HCT116 (cell line): ENCODE results near the gene ZDBF2. TPM values are rescaled to one million over a fixed set of nuclear protein-coding genes. Genes with fewer than 3 reads are reported as not detected.

ENCODE experiments used
- ATAC-seq: fragments of 200-7000 bp; cut with Tn5 transposase; 2 replicates; pipeline ENCODE4 v1.9.1; 2020; ENCODE audit warnings: mild to moderate bottlenecking, moderate library complexity
- BruUV-seq: library from RNA; stranded (reverse); fragments of 400-500 nt; replicated peaks from 2 replicates; lab custom pipeline; 2021; lab: Mats Ljungman, UMichigan
- CTCF ChIA-PET: fragments of 300-600 bp; sonication (Branson Sonifier 250); formaldehyde crosslinking; loops from one replicate; lab custom pipeline; 2021; ENCODE audit warnings: antibody characterized with exemption; lab: Charles Lee
- POLR2A ChIA-PET: fragments of 300-600, 350-600 bp; sonication (Branson Sonifier 250); formaldehyde crosslinking; loops from one replicate; lab custom pipeline; 2021; ENCODE audit warnings: antibody characterized with exemption; lab: Charles Lee
- RAD21 ChIA-PET, 2 experiments: fragments of 300-600 bp; sonication (Branson Sonifier 250); formaldehyde crosslinking; loops; one replicate each; lab custom pipeline; 2023; ENCODE audit warnings: low total read pairs in 2 of 2; ENCODE audit not compliant: uncharacterized antibody in 2 of 2, unreplicated experiment in 2 of 2, low non-redundant PET in 1 of 2; lab: Charles Lee
- DNase-seq: peaks from one replicate; pipeline ENCODE4 v3.0.0-alpha.2; 2010; ENCODE audit warnings: low read depth, low spot score
- H2AFZ ChIP-seq: fragments of 200-600 bp; shearing (Covaris generic), sonication (generic); 2 replicates; pipeline ENCODE4 v1.6.1; 2017; ENCODE audit warnings: low read depth, mixed run types, mixed read lengths, antibody characterized with exemption, low read length; ENCODE audit not compliant: poor library complexity, severe bottlenecking
- H3K27ac ChIP-seq: 2 replicates; pipeline ENCODE4 v1.5.1; 2012; ENCODE audit warnings: low read depth, low read length
- H3K27me3 ChIP-seq: fragments of 200-600 bp; sonication (generic); 2 replicates; pipeline ENCODE4 v1.6.1; 2016; ENCODE audit warnings: mixed run types, low read length, mixed read lengths; ENCODE audit not compliant: insufficient read depth
- H3K36me3 ChIP-seq, 2 experiments: fragments of 200-500 bp in 1 of 2; fragments of 200-600 bp in 1 of 2; sonication (Bioruptor generic) in 1 of 2; sonication (generic) in 1 of 2; 2 replicates each; pipeline versions ENCODE4 v1.5.1 to v1.6.1; 2014 to 2016; ENCODE audit warnings: low read length in 2 of 2, inconsistent platforms in 1 of 2, mixed read lengths in 1 of 2, mixed run types in 1 of 2; ENCODE audit not compliant: insufficient read depth in 2 of 2, control insufficient read depth in 1 of 2
- H3K4me1 ChIP-seq, 2 experiments: fragments of 200-600 bp in 1 of 2; sonication (generic) in 1 of 2; 2 replicates each; pipeline versions ENCODE4 v1.5.1 to v1.6.1; 2012 to 2017; ENCODE audit warnings: low read length in 2 of 2, inconsistent platforms in 1 of 2, mild to moderate bottlenecking in 1 of 2, mixed read lengths in 1 of 2, mixed run types in 1 of 2, moderate library complexity in 1 of 2; ENCODE audit not compliant: insufficient read depth in 2 of 2, control insufficient read depth in 1 of 2
- H3K4me2 ChIP-seq: fragments of 200-600 bp; sonication (generic); 2 replicates; pipeline ENCODE4 v1.6.1; 2017; ENCODE audit warnings: mixed run types, low read length, mixed read lengths
- H3K4me3 ChIP-seq, 2 experiments: fragments of 200-600 bp in 1 of 2; sonication (generic) in 1 of 2; replicated peaks in 1 of 2; 2 replicates each; pipeline ENCODE4 v1.5.1; 2011 to 2016; ENCODE audit warnings: low read length in 2 of 2, control low read depth in 1 of 2, low read depth in 1 of 2, mild to moderate bottlenecking in 1 of 2, mixed read lengths in 1 of 2, mixed run types in 1 of 2
- H3K79me2 ChIP-seq: fragments of 200-600 bp; sonication (generic); 2 replicates; pipeline ENCODE4 v1.6.1; 2017; ENCODE audit warnings: mild to moderate bottlenecking, mixed run types, low read length, moderate library complexity, mixed read lengths; ENCODE audit not compliant: insufficient read depth
- H3K9ac ChIP-seq: fragments of 200-600 bp; sonication (generic); 2 replicates; pipeline ENCODE4 v1.6.1; 2016; ENCODE audit warnings: low read length, mixed read lengths
- H3K9me2 ChIP-seq: fragments of 200-600 bp; sonication (generic), shearing (Covaris generic); 2 replicates; pipeline ENCODE4 v1.6.1; 2017; ENCODE audit warnings: mixed run types, mild to moderate bottlenecking, moderate library complexity; ENCODE audit not compliant: insufficient read depth
- H3K9me3 ChIP-seq, 2 experiments: fragments of 200-500 bp in 1 of 2; fragments of 200-600 bp in 1 of 2; sonication (Bioruptor generic) in 1 of 2; sonication (generic) in 1 of 2; 2 replicates each; pipeline ENCODE4 v1.6.1; 2014 to 2017; ENCODE audit warnings: low read length in 2 of 2, mixed read lengths in 2 of 2, inconsistent platforms in 1 of 2, low read depth in 1 of 2, mild to moderate bottlenecking in 1 of 2, mixed run types in 1 of 2, moderate library complexity in 1 of 2; ENCODE audit not compliant: control insufficient read depth in 1 of 2, insufficient read depth in 1 of 2
- H4K20me1 ChIP-seq: fragments of 200-600 bp; sonication (generic), shearing (Covaris generic); 2 replicates; pipeline ENCODE4 v1.6.1; 2017; ENCODE audit warnings: mixed run types, mild to moderate bottlenecking, moderate library complexity; ENCODE audit not compliant: insufficient read depth
- CEBPB ChIP-seq: IDR thresholded peaks from 2 replicates; pipeline ENCODE4 v1.6.1; 2012; ENCODE audit warnings: low read depth
- ELF1 ChIP-seq: IDR thresholded peaks from 2 replicates; pipeline ENCODE4 v1.6.1; 2012; ENCODE audit warnings: low read depth, borderline replicate concordance
- EZH2phosphoT487 ChIP-seq: fragments of 200-600 bp; IDR thresholded peaks from 2 replicates; pipeline ENCODE4 v1.6.1; 2018; ENCODE audit warnings: antibody characterized with exemption, borderline replicate concordance
- JUND ChIP-seq: IDR thresholded peaks from 2 replicates; pipeline ENCODE4 v1.6.1; 2012
- POLR2A ChIP-seq: IDR thresholded peaks from 2 replicates; pipeline ENCODE4 v1.7.0; 2011; ENCODE audit warnings: borderline replicate concordance; ENCODE audit not compliant: insufficient read depth, insufficient read length; ENCODE audit errors: extremely low read depth
- POLR2AphosphoS5 ChIP-seq: IDR thresholded peaks from 2 replicates; pipeline ENCODE4 v1.6.1; 2011; ENCODE audit warnings: mild to moderate bottlenecking, low read depth, low read length, moderate library complexity
- RAD21 ChIP-seq: IDR thresholded peaks from 2 replicates; pipeline ENCODE4 v1.6.1; 2012; ENCODE audit warnings: low read depth, mild to moderate bottlenecking
- SP1 ChIP-seq: IDR thresholded peaks from 2 replicates; pipeline ENCODE4 v1.6.1; 2012; ENCODE audit warnings: low read depth
- SRF ChIP-seq: IDR thresholded peaks from 2 replicates; pipeline ENCODE4 v1.6.1; 2012; ENCODE audit warnings: low read depth
- TCF7L2 ChIP-seq: IDR thresholded peaks from 2 replicates; pipeline ENCODE4 v1.7.0; 2011; ENCODE audit warnings: borderline replicate concordance, inconsistent platforms; ENCODE audit not compliant: insufficient read depth, insufficient read length; ENCODE audit errors: extremely low read depth
- ZFX ChIP-seq: fragments of 450-650 bp; IDR thresholded peaks from 2 replicates; pipeline ENCODE4 v1.6.1; 2017
- ZNF274 ChIP-seq: fragments of 200-500 bp; sonication (Bioruptor generic); IDR thresholded peaks from 2 replicates; pipeline ENCODE4 v1.6.1; 2014; ENCODE audit warnings: mild to moderate bottlenecking, low read depth, low read length, inconsistent platforms
- intact Hi-C: fragments of 100-400 bp; cut with micrococcal nuclease; formaldehyde crosslinking; loops from 2 replicates; pipeline ENCODE4 v1.10.0; 2022
- total RNA-seq: library from RNA; stranded (reverse); gene quantifications from one replicate; pipeline ENCODE4 v1.2.1, GENCODE V29; 2021; ENCODE audit not compliant: unreplicated experiment
- TF ChIP-seq, protein P1 (sequence below): IDR thresholded peaks from 2 replicates; pipeline ENCODE4 v1.6.1; 2012
- TF ChIP-seq, protein P2 (sequence below): IDR thresholded peaks from 2 replicates; pipeline ENCODE4 v1.6.1; 2012

The ZDBF2 gene
- total RNA-seq, 1 experiment from 2014 or later = 9.2 TPM

DNA sequence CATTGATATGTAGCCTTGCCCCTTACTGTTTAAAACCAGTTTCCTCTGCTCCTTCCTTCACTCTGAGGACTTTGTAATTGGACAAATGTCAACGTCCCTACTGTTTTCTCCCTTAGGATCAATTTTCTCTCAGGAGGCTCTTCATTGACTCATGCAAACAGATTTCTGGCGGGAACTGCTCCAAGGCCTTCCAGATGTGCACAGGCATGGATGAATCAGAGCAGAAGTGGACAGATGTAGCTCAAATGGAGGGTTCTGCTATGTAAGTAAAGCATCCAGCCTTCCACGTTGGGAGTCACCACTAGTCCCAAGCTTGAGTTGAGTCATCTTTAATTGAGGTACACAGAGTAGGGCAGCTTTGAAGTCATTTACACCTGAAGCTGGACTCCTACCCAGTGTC, 34.1 kb upstream of the ZDBF2 start:
- Histone ChIP-seq H4K20me1 (no peaks in the 10 kb centered on the region), H2AFZ (no peak overlapping the region), H3K36me3 (no peaks in the 10 kb centered on the region), H3K9me2 (no peaks in the 10 kb centered on the region), H3K4me3 (no peak overlapping the region), H3K27ac (no peak overlapping the region), H3K27me3 (no peaks in the 10 kb centered on the region), H3K9ac (no peak overlapping the region), H3K9me3 (no peaks in the 10 kb centered on the region), H3K4me2 (no peak overlapping the region), H3K4me1 (no peaks in the 10 kb centered on the region), H3K79me2 (no peaks in the 10 kb centered on the region)
- DNase-seq = no peak
- POLR2A ChIA-PET = no interaction called here
- intact Hi-C loops = no loop called here
- CTCF ChIA-PET = no interaction called here
- TF ChIP-seq ZFX (no peak), CEBPB (no peak)
- ATAC-seq = no peak
- RAD21 ChIA-PET = no interaction called here
- no TSS peak for BruUV-seq

DNA sequence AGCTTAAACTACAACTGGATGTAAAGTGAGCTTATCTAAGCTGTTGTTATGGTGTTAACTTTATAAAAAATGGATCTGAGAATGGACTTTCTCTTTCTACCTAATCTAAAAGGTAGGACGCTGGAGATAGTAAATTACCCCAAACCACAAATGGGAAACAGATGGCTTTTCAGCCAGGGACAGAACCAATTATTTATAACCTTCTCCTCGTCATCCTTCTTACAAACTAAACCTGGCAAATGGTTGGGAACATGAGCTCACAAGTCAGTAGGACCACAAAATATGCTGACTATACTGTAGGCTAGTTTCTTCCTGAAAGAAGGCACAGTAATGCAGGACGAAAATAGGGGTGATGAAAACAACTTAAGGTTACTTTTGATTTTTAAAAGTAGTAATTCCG, 32.7 kb upstream of the ZDBF2 start:
- no peaks in the 10 kb centered on the region for H3K79me2 ChIP-seq
- POLR2A ChIA-PET = no interaction called here
- no peaks in the 10 kb centered on the region for H4K20me1 ChIP-seq
- H2AFZ ChIP-seq = no peak overlapping the region
- no peak for ATAC-seq
- intact Hi-C loops = no loop called here
- no peaks in the 10 kb centered on the region for H3K4me1 ChIP-seq
- no peaks in the 10 kb centered on the region for H3K27me3 ChIP-seq
- TF ChIP-seq EZH2phosphoT487 (no peak), RAD21 (no peak), SP1 (no peak), SRF (no peak), ZNF274 (no peak), JUND (no peak), ELF1 (no peak), TCF7L2 (no peak), POLR2AphosphoS5 (no peak), POLR2A (no peak)
- TF ChIP-seq, protein P1, sequence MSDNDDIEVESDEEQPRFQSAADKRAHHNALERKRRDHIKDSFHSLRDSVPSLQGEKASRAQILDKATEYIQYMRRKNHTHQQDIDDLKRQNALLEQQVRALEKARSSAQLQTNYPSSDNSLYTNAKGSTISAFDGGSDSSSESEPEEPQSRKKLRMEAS = no peak
- TF ChIP-seq, protein P2, sequence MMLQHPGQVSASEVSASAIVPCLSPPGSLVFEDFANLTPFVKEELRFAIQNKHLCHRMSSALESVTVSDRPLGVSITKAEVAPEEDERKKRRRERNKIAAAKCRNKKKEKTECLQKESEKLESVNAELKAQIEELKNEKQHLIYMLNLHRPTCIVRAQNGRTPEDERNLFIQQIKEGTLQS = no peak
- TF ChIP-seq, all 23 proteins: peak for 0
- DNase-seq = no peak
- Histone ChIP-seq H3K4me2 (no peak overlapping the region), H3K27ac (no peak overlapping the region), H3K9ac (no peak overlapping the region), H3K36me3 (no peaks in the 10 kb centered on the region), H3K9me3 (no peaks in the 10 kb centered on the region), H3K9me2 (no peaks in the 10 kb centered on the region), H3K4me3 (no peak overlapping the region)
- BruUV-seq = no TSS peak
- ChIA-PET RAD21 (no interaction called here), CTCF (no interaction called here)
